ENCODE data around the gene CES4A.
"Not testable (repeated sequence)": the region's sequence is repeated elsewhere in the genome, so short reads cannot be mapped to it uniquely, and the experiment has no call there.

CES4A gene

GRCh38 chr16:67040906-67041305, 52.5 kb downstream of the CES4A start:
- peaks cover 18% of the 10 kb centered on the region for H3K4me1 ChIP-seq (ENCODE audit: insufficient read depth, low read length, severe bottlenecking)
- H3K9me2 ChIP-seq (ENCODE audit: low read depth, low read length): no peaks in the 10 kb centered on the region
- H3K36me3 ChIP-seq (ENCODE audit: insufficient read depth, low read length): peaks cover 48% of the 10 kb centered on the region
- no peaks in the 10 kb centered on the region for H3K27me3 ChIP-seq (ENCODE audit: insufficient read depth, low read length)
- no peaks in the 10 kb centered on the region for H3K9me3 ChIP-seq (ENCODE audit: low read length)
- peaks cover 26% of the 10 kb centered on the region for H3K79me2 ChIP-seq (ENCODE audit: insufficient read depth, low read length)
- H3F3A ChIP-seq (ENCODE audit: insufficient read depth, low read length): no peaks in the 10 kb centered on the region
- no peak overlapping the region for H3K4me3 ChIP-seq (ENCODE audit: low read depth, low read length, poor library complexity, severe bottlenecking)
- H3K4me2 ChIP-seq (ENCODE audit: low read length): no peak overlapping the region
- H2AFZ ChIP-seq (ENCODE audit: low read length): no peak overlapping the region
- no peak overlapping the region for H3K9ac ChIP-seq (ENCODE audit: low read length)
- TF ChIP-seq CTCF (IDR thresholded peaks at IDR 0.05; ENCODE audit: low read length): no peak
- TF ChIP-seq EZH2 (IDR thresholded peaks at IDR 0.05; ENCODE audit: borderline replicate concordance, low read length): no peak
- no peak overlapping the region for H3K27ac ChIP-seq (ENCODE audit: low read depth, low read length, poor library complexity, severe bottlenecking)
- H4K20me1 ChIP-seq (ENCODE audit: insufficient read depth, low read length): no peaks in the 10 kb centered on the region

DNA sequence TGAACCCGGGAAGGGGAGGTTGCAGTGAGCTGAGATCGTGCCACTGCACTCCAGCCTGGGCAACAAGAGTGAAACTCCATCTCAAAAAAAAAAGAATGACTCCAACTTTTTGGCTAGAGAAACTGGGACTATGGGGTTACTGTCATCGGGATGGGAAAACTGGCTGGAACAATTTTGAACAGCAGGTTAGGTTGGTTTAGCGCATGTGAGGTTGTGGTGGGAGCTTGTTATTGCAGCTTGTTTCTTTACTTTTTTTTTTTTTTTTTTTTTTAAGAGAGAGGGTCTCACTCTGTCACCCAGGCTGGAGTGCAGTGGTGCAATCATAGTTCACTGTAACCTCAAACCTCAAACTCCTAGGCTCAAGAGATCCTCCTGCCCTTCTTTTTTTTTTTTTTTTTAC, 53.1 kb downstream of the CES4A start:
- not testable (repeated sequence) for H3K9me3 ChIP-seq (ENCODE audit: low read length); H3K4me2 ChIP-seq (ENCODE audit: low read length); H3K4me3 ChIP-seq (ENCODE audit: low read depth, low read length, poor library complexity, severe bottlenecking); H2AFZ ChIP-seq (ENCODE audit: low read length); H3K27ac ChIP-seq (ENCODE audit: low read depth, low read length, poor library complexity, severe bottlenecking); H3F3A ChIP-seq (ENCODE audit: insufficient read depth, low read length); H3K9ac ChIP-seq (ENCODE audit: low read length); H4K20me1 ChIP-seq (ENCODE audit: insufficient read depth, low read length); H3K27me3 ChIP-seq (ENCODE audit: insufficient read depth, low read length); H3K9me2 ChIP-seq (ENCODE audit: low read depth, low read length)
- Histone ChIP-seq H3K36me3 (ENCODE audit: insufficient read depth, low read length) (peaks cover 48% of the 10 kb centered on the region), H3K4me1 (ENCODE audit: insufficient read depth, low read length, severe bottlenecking) (peaks cover 18% of the 10 kb centered on the region), H3K79me2 (ENCODE audit: insufficient read depth, low read length) (peaks cover 20% of the 10 kb centered on the region)

DNA sequence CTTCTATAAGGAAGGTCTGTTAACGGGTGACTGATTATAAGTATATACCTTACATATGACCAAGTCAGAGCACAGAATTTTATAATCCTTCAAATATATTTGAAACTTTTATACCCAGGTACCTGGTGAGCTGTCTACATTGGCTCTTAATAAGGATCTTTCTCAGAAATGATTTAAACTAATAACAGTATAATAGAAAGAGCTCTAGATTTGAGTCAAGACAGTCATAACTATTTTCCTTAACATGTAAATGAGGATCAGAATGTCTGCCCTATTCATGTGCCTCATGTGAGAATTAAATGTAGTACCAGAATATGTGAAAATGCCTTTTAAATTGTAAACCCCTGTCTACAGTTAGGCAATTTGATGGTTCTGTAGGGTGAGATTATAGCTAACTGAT, 55.0 kb downstream of the CES4A start:
- no peak overlapping the region for H3K4me3 ChIP-seq (ENCODE audit: low read depth, low read length, poor library complexity, severe bottlenecking)
- peaks cover 17% of the 10 kb centered on the region for H3K4me1 ChIP-seq (ENCODE audit: insufficient read depth, low read length, severe bottlenecking)
- H3K9me3 ChIP-seq (ENCODE audit: low read length): no peaks in the 10 kb centered on the region
- H2AFZ ChIP-seq (ENCODE audit: low read length): no peak overlapping the region
- H3K79me2 ChIP-seq (ENCODE audit: insufficient read depth, low read length): peaks cover 7% of the 10 kb centered on the region
- TF ChIP-seq CTCF (IDR thresholded peaks at IDR 0.05; ENCODE audit: low read length): no peak
- TF ChIP-seq EZH2 (IDR thresholded peaks at IDR 0.05; ENCODE audit: borderline replicate concordance, low read length): no peak
- no peaks in the 10 kb centered on the region for H3F3A ChIP-seq (ENCODE audit: insufficient read depth, low read length)
- H3K4me2 ChIP-seq (ENCODE audit: low read length): no peak overlapping the region
- peaks cover 33% of the 10 kb centered on the region; the same call in 1 of the 2 replicates for H3K36me3 ChIP-seq (ENCODE audit: insufficient read depth, low read length)
- no peak overlapping the region for H3K27ac ChIP-seq (ENCODE audit: low read depth, low read length, poor library complexity, severe bottlenecking)
- no peaks in the 10 kb centered on the region for H3K9me2 ChIP-seq (ENCODE audit: low read depth, low read length)
- H3K9ac ChIP-seq (ENCODE audit: low read length): no peak overlapping the region
- H4K20me1 ChIP-seq (ENCODE audit: insufficient read depth, low read length): no peaks in the 10 kb centered on the region
- H3K27me3 ChIP-seq (ENCODE audit: insufficient read depth, low read length): no peaks in the 10 kb centered on the region

- Histone ChIP-seq H3K4me1 (ENCODE audit: insufficient read depth, low read length, severe bottlenecking) (peaks cover 31% of the 10 kb centered on the region), H2AFZ (ENCODE audit: low read length) (no peak overlapping the region), H3K79me2 (ENCODE audit: insufficient read depth, low read length) (peaks cover 9% of the 10 kb centered on the region), H3K4me2 (ENCODE audit: low read length) (no peak overlapping the region), H3K9me2 (ENCODE audit: low read depth, low read length) (no peaks in the 10 kb centered on the region), H3K9me3 (ENCODE audit: low read length) (no peaks in the 10 kb centered on the region), H3F3A (ENCODE audit: insufficient read depth, low read length) (no peaks in the 10 kb centered on the region), H3K36me3 (ENCODE audit: insufficient read depth, low read length) (peaks cover 6% of the 10 kb centered on the region; the same call in 1 of the 2 replicates), H3K4me3 (ENCODE audit: low read depth, low read length, poor library complexity, severe bottlenecking) (no peak overlapping the region), H4K20me1 (ENCODE audit: insufficient read depth, low read length) (no peaks in the 10 kb centered on the region), H3K27ac (ENCODE audit: low read depth, low read length, poor library complexity, severe bottlenecking) (no peak overlapping the region), H3K27me3 (ENCODE audit: insufficient read depth, low read length) (no peaks in the 10 kb centered on the region), H3K9ac (ENCODE audit: low read length) (no peak overlapping the region)
- TF ChIP-seq CTCF (IDR thresholded peaks at IDR 0.05; ENCODE audit: low read length) (no peak), EZH2 (IDR thresholded peaks at IDR 0.05; ENCODE audit: borderline replicate concordance, low read length) (no peak)
These were observed 62.4 kb downstream of the CES4A start for GRCh38 chr16:67050796-67051195.
